ENCODE data around the gene PTPRJ. TPM values are rescaled to one million over a fixed set of nuclear protein-coding genes. Genes with fewer than 3 reads are reported as not detected.
"Not testable (repeated sequence)": the region's sequence is repeated elsewhere in the genome, so short reads cannot be mapped to it uniquely, and the experiment has no call there.

Gene PTPRJ
- total RNA-seq, 1 donor from 2014 or later: 98.5 TPM

DNA sequence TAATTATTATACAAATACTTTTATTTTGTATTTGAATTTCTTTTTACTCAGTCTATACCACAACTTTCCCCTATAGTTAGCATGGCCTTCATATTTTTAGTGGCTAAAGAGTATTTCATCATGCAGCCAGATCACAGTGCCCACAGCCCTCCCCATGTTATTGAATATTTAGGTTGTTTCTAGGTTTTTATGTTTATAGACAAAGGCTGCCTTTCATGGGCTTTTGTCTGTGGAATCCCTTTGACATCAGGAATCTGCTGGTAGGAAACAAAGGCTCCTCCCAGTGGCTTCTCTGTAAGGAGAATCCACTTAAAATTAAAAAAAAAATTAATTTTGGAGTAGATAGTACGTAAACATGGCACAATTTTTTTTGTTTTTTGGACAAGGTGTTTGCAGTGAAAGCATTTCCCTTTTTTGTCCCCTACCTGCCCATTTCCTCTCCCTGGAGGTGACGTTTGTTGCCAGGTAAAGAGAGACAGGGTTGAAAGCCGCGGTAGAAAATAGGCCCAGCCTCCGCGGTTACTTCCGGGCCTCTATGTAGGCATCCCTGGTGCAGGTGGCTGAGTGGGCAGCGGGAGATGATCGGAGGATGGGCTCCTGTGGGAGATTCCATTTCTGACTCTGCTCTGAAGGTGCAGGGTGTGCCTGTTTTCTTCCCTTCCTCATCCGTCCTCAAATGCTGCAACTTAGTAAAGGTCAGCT, 154.0 kb downstream of the PTPRJ start:
- intact Hi-C loops (cut with micrococcal nuclease): no loop called here

DNA sequence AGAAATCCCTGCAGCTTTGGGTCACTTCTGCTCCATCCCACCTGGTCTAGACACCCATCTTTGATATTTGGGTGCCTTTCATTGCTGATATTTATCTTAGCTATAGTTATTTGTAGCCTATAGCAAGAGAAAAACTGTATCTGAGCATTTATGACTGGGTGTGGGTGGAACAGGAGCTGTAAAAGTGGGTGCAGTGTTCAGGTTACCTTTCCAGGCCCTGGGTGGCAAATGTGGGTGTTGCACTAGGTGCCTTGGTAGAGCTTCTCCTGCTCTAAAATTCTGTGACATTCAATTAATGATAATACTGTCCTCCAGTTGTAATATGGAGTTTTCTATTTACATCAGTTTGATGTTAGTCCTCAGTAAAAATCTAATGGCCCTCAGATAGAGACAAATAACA, 157.9 kb downstream of the PTPRJ start:
- intact Hi-C loops (cut with micrococcal nuclease): no loop called here

DNA sequence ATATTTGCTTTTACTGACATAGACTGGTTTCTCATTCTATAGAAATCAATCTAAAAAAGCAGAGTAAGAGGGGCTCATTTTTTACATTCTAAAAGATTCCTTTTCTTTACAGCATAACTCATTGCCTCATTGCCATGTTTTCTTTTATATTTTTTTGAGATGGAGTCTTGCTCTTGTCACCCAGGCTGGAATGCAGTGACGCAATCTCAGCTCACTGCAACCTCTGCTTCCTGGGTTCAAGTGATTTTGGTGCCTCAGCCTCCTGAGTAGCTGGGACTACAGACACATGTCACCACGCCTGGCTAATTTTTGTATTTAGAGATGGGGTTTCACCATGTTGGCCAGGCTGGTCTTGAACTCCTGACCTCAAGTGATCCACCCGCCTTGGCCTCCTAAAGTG, 159.5 kb downstream of the PTPRJ start:
- intact Hi-C loops (cut with micrococcal nuclease): not testable (repeated sequence)

DNA sequence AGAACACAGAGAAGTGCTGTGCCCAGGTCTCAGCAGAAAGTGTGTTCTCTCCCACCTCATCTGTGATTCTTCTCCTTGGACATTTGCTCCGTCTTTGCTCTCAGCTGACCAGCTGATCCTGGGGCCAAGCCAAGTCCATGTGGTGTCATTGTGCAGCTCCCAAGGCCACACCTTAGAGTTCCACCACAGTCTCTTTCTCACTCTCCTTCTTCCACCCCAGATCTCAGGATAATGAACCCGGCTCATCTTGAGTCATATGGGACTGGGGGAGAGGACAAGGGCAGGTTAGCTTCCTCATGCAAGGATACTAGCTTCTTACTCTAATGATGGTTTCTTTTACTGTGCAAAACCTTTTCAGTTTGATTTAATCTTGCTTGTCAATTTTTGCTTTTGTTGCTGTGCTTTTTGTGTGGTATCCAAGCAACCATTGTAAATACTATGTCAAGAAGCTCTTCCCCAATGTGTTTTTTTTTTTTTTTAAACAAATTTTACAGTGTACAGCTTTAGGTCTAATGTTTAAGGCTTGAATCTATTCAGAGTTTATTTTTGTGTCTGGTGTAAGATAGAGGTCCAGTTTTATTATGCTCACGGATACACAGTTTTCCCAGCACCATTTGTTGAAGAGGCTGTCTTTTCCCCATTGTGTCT, 161.2 kb downstream of the PTPRJ start:
- intact Hi-C loops (cut with micrococcal nuclease): no loop called here

DNA sequence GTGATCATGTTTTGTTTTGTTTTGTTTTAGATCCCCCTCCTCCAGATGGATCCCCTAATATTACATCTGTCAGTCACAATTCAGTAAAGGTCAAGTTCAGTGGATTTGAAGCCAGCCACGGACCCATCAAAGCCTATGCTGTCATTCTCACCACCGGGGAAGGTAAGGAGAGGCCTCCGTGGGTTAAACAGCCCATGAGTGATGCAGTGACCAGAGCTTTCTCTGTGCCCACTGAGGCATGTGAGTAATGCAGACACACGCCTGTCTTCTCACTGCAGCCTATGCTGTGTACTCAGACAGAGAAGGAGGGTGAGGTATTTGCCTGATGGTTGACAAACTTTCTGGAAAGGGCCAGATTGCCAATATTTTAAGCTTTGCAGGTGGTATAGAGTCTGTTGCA, 162.5 kb downstream of the PTPRJ start:
- intact Hi-C loops (cut with micrococcal nuclease): no loop called here

DNA sequence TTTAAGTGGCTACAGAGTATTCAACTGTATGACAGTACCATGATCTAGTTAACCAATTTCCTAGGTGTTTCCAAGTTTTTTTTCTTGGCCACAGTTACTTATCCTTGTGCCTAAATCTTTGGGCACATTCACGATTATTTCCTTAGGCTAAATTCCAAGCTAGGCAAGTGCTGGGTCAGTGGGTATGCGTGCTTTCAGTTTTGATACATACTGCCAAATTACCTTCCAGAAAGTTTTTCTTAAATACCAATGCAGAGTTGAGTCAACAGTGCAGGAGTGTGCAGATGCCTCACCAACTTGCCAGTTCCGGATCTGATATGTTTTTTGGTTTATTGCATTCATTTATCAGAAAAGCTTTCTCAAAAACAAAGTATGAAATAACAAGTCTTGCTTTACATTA, 168.4 kb downstream of the PTPRJ start:
- intact Hi-C loops (cut with micrococcal nuclease): no loop called here

DNA sequence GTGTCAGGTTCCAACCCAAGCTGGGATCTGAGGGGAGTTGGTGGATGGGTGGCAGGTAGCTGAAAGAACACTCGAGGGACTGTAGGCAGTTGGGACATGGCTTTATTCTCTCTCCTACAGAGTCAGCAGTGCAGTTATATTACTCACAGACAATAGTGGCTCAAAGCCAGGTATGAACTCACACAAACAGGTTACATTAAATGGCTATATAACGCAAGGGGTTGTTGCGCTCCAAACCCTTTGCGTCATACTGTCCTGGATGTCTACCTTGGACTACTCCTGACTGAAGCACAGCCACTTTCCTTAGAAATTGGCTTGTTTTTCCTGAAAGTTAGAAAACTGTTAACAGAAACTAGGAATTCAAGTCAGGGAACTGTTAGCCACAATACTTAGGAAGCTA, 169.9 kb downstream of the PTPRJ start:
- intact Hi-C loops (cut with micrococcal nuclease): no loop called here

DNA sequence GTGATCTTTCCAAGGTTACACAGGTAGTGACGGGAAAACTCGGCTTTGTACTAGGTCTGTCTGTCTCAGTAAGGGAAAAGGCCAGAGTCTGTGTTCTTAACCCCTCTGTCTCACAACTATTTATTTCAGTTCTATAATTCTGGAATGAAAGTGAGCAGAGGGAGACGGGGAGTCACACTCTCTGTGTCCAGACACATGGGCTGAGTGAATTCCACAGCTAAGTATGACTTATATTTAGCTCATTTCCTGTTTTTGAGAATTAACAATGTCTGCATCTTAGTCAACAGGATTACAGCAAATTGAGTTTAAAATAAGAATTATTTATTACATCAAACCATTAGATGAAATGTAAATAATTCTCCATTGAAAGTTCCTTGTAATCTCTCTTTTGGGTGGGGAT, 173.8 kb downstream of the PTPRJ start:
- intact Hi-C loops (cut with micrococcal nuclease): no loop called here

DNA sequence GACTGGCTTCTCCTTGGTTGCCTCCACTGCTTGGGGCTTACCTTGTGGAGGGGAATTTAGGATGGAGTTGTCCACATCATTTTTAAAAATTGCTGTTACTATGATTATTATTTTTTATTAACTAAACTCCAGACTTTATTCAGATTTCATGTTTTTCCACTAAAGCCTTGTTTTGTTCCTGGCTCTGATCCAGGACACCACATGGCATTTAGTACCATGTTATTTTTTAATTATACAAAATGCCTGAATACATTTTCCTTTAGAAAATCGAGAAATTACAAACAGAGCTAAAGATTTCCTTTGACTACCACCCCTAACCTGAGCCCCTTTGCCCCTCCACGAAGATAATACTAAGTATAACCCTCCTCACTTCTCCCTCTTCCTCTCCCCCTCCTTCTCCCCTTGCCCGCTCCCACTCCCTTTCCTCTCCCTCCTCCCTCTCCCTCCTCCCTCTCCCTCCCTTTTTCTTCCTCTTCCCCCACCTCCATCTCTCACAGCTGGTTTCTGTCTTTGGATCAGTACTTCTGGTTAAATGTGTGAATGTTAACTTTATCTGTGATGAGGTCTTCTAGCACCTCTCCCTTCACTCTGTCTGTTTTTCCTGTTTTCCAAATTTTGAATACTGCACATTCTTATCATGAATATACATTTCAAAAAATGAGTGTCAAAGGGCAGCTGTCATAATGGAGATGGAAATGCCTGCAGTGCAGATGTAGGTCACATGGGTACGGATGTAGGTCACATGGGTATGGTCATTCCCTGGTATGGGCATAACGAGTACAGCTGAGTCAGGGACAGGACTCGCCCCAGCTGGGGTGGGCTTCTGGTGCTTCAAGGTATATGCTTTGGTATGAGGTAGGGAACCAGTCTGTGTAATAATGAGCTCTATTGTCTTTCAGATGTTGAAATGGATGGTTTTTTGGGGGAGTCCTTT, 181.9 kb downstream of the PTPRJ start:
- intact Hi-C loops (cut with micrococcal nuclease): no loop called here

DNA sequence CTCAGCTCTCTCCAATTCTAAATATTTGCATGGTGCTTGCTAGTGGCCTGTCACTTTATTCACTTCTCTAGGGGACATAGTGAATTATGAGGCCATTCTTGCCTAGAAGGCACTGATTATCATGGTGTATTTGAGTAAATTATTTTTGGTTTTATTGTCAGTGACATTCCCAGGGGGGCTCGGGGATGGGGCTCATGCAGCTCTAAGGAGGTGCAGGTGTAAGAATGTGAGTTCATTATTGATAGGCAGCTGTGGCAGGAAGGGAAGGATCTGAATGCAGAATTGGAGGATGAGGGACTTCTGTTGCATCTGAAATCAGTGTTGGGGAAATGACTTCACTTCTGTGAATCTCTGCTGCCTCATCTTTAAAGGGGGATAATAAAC, 182.5 kb downstream of the PTPRJ start:
- intact Hi-C loops (cut with micrococcal nuclease): no loop called here

DNA sequence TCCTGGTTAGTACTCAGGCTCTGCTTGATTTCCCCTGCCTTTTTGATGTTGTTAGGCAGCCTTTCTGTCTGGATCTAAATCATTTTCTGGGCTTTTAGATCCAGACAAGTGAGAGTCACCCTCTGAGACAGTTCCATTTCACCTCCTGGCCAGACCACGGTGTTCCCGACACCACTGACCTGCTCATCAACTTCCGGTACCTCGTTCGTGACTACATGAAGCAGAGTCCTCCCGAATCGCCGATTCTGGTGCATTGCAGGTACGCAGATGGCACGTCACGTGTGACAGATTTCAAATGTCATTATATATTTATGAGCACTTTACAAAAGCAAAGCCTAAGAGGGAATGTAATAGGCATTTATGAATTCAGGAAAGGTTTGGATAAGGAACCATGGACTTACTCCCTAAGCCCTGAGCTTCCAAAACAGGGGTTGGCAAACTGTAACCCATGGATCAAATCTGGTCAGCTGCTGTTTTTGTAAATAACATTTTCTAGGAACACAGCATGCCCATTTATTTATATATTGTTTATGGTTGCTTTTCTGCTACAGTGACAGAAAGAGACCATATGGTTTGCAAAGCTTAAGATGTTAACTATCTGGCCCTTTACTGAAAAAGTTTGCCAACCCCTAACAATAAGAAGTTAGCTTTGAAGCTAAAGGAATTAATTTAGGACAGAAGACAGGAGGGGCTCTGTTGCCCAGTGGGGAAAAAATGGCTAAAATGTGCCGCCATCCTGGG, 183.2 kb downstream of the PTPRJ start:
- intact Hi-C loops (cut with micrococcal nuclease): no loop called here

DNA sequence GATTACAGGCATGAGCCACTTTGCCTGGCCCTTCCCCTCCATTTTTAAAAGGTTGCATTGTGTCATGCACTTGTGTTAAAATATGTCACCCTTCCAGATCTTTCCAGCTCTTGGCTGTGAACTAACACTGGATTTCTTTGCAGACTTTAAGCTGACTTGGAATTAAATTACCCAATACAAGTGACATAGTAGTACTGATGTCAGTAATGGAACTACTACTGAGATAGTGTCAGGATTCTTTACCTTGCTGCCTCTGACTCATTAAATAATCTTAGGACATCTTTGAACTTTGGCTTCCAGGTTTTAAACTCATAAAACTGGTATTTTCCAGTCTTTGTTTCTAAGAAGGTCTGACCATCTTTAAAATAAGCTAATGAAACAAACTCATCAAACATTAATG, 184.5 kb downstream of the PTPRJ start:
- intact Hi-C loops (cut with micrococcal nuclease): no loop called here

DNA sequence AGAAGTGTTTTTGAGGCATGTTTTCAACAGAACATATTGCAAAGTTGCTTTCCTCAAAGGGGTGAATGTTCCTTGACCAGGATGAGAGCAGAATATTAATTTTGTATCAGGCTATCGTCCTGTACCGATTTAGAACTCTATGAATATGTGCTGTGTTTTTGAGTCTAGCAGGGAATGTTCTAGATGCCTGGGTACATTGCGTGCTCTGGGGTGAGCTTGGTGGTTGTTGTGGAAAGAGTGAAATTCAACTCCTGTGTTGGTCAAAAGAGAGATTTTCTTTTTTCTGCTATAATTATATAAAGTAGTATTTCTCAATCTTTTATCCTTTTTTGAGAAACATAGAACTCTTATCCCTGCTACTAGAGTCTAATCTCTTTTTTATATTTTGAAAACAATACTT, 185.1 kb downstream of the PTPRJ start:
- intact Hi-C loops (cut with micrococcal nuclease): no loop called here

DNA sequence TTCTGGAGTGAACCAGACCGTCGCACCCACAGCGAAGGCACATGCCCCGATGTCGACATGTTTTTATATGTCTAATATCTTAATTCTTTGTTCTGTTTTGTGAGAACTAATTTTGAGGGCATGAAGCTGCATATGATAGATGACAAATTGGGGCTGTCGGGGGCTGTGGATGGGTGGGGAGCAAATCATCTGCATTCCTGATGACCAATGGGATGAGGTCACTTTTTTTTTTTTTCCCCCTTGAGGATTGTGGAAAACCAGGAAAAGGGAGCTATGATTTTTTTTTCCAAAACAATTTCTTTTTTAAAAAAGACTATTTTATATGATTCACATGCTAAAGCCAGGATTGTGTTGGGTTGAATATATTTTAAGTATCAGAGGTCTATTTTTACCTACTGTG, 187.0 kb downstream of the PTPRJ start:
- intact Hi-C loops (cut with micrococcal nuclease): no loop called here

DNA sequence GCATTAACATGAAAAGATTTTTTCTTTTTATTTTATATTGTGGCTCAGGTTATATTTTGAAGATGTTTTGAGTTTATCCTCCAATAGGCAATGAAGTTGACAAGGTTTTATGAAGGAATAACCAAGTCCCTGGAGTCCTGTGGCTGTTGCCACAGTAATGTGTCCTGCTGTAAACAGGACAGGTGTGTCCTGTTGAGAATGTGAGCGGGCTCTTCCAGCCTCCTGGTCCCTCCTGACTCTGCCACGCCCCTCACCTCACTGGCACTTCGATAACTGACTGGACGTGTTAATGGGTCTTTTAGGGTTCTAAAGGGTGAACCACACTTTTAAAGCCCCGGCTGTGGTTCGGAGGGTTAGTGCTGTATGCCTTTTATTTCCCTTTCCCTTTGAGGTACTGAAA, 188.5 kb downstream of the PTPRJ start:
- intact Hi-C loops (cut with micrococcal nuclease): no loop called here

DNA sequence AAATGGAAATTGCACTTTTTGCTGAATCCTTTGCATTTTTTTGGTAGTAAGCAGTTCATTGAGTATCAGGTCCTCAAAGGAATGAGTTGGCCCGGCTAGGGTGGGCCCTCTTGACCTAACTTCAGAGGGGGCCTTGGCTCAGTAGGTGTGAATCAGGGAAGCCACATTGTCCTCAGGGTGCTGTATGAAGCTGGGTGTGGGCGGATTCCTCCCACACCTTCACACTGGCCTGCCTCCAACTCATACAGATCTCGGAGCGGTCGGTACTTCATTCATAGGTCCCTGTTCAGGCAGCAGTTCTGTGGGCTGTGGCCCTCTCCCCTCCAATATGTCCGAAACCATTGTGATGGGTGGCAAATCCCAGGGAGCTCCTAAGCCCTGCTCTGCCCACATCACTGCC, 188.9 kb downstream of the PTPRJ start:
- intact Hi-C loops (cut with micrococcal nuclease): no loop called here

DNA sequence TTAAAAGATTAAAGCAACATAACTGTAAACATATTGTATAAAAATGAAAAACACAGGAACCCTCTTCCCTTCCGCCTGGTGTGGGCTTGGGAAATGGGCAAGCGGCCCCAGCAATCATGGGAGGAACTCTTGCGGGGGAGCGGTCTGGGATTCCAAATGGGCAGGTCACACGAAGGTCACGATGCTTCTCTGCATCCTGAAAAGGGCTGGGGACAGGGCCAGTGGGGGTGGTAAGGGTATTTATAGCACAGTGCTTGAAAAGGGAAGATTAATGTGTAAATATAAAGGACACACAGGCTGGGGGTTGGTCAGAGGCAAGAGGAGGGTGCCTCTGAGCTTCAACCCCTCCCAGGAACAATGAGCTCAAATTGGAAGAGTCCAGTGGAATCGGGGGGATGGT, 189.4 kb downstream of the PTPRJ start:
- intact Hi-C loops (cut with micrococcal nuclease): loop anchor here (10.0 kb wide), 1 partner anchor 1825 kb away; no protein-coding TSS in a partner anchor

DNA sequence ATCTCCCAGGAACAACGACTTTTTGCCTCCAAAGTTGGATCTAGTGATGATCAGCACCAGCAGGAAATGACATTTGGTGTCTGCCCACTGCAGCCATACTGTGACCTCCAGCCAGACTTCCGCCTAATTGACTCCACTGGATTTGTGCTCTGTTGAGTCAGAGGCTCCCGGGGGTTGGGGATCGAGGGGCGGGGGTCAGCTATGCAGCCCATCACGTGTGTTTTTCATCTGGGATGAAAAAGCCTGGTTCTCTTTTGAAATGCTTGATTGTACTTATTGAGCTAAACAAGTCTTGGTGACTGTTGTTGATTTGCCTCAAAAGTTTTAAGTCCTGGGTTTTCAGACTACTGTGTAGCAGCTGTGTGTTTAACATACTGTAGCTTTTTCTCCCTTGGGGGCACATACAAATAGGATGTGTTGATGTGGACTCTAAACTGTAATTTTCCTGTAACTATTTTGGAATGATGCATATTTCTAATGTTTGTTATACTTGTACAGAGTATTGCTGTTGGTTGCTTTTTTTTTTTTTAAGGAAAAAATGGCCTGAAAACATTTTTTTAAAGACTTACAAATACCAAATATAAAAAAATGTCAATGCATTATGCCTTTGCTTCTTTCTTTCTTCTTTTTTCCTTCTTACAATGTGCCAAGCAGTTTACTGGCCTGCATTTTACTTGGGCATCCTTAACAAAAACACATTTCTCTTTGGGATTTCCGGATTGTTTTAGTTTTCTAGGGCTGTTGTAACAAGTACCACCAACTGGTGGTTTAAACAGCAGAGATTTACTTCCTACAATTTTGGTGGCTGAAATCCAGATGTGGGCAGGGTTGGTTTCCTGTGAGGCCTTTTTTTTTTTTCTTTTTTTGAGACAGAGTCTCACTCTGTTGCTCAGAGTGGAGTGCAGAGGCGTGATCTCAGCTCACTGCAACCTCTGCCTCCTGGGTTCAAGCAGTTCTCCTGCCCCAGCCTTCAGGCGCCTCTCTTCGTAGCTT, 190.2 kb downstream of the PTPRJ start:
- intact Hi-C loops (cut with micrococcal nuclease): loop anchor here (10.0 kb wide), 1 partner anchor 1824 kb away; no protein-coding TSS in a partner anchor

DNA sequence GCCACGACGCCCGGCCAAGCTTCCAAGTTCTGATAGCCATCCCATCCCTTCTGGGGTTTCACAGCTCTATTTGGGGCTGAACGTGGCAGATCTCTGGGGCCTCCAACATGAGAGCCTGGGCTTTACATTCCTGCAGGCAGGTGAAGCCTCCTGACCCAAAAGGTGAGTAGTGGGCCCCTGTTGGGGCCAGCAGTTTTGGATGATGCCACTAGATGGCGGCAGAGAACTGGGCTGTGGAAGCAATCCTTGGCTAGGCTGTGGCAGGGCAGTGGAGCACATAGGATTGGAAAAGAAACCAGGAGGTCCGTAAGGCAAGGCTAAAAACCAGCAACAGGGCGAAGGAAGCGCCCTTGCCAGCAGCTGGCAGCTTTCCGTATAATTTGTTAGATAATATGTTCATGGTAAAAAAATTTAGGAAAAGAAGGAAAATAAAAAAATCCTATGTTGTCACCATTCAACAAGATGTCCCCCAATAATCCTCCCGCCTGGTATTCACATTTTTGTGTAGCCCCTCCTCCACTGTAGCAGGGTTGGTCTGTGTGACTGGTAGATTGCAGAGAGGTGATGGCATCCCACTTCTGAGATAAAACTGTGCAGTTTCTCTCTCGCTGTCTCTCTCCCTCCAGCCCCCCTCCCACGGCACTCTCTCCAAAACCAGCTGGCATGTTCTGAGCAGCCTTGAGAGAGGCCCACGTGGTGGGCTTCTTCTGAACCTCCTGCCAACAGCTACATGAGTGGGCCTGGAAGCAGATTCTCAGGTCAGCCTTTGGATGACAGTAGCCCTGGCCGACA, 192.7 kb downstream of the PTPRJ start:
- intact Hi-C loops (cut with micrococcal nuclease): loop anchor here (2.0 to 10.0 kb wide), 3 partner anchors 136 to 1822 kb away; no protein-coding TSS in a partner anchor
